HG02759 (cell line): ENCODE results near the gene GARIN5B.

Experiments used
- ATAC-seq: cut with Tn5 transposase; IDR thresholded peaks from one replicate; pipeline ENCODE4 v1.9.1; 2021; ENCODE audit warnings: mild to moderate bottlenecking, moderate library complexity; ENCODE audit not compliant: unreplicated experiment

The GARIN5B gene

GRCh38 chr19:55325172-55325571 lies 37.9 kb downstream of the GARIN5B start, which contains the start of gene TMEM150B:
TSS of gene TMEM150B (minus strand) at chr19:55325341. CDS start at chr19:55321036, 4,305 bp downstream.
- no peak for ATAC-seq

- no peak for ATAC-seq
Observed at GRCh38 chr19:55324662-55325061, 38.4 kb downstream of the GARIN5B start.

- no peak for ATAC-seq
Observed at GRCh38 chr19:55322204-55322885, 40.7 kb downstream of the GARIN5B start.

GRCh38 chr19:55321466-55322137 lies 41.5 kb downstream of the GARIN5B start:
- ATAC-seq = no peak

- no peak for ATAC-seq
Observed at GRCh38 chr19:55320844-55321419, 42.1 kb downstream of the GARIN5B start.

- no peak for ATAC-seq
Observed at GRCh38 chr19:55319785-55320184, 43.3 kb downstream of the GARIN5B start.

GRCh38 chr19:55316646-55317045 lies 46.4 kb downstream of the GARIN5B start:
- no peak for ATAC-seq

GRCh38 chr19:55315956-55316525 lies 47.0 kb downstream of the GARIN5B start:
- ATAC-seq = no peak

GRCh38 chr19:55314396-55314795 lies 48.7 kb downstream of the GARIN5B start:
- no peak for ATAC-seq

GRCh38 chr19:55312621-55313512 lies 50.2 kb downstream of the GARIN5B start:
- no peak for ATAC-seq

- ATAC-seq = no peak
Observed at GRCh38 chr19:55311797-55312196, 51.3 kb downstream of the GARIN5B start.

GRCh38 chr19:55311397-55311796 lies 51.7 kb downstream of the GARIN5B start:
- no peak for ATAC-seq

- ATAC-seq = no peak
Observed at GRCh38 chr19:55310498-55310897, 52.6 kb downstream of the GARIN5B start.

GRCh38 chr19:55309448-55309847 lies 53.6 kb downstream of the GARIN5B start:
- ATAC-seq = no peak

- no peak for ATAC-seq
Observed at GRCh38 chr19:55308281-55308680, 54.8 kb downstream of the GARIN5B start.

GRCh38 chr19:55306712-55307111 lies 56.3 kb downstream of the GARIN5B start:
- ATAC-seq = no peak

GRCh38 chr19:55305983-55306562 lies 57.0 kb downstream of the GARIN5B start:
- no peak for ATAC-seq

- no peak for ATAC-seq
Observed at GRCh38 chr19:55305491-55305890, 57.6 kb downstream of the GARIN5B start.

GRCh38 chr19:55304980-55305379 lies 58.1 kb downstream of the GARIN5B start:
- ATAC-seq = no peak
